Activated naive CD8-positive, alpha-beta T cell treated with anti-CD3 and anti-CD28 coated beads, Interleukin-2, amount 50 U/mL, for 24 hours (primary cell): ENCODE results near the gene RBBP8.

Experiments used
- ATAC-seq: fragments of 150-1000 bp; cut with Tn5 transposase; one replicate; pipeline ENCODE4 v1.10.0; 2021
- DNase-seq: peaks from one replicate; pipeline ENCODE4 v3.0.0; 2021
- H3K27ac Mint-ChIP-seq: one replicate; pipeline ENCODE4 v1.8.0; 2021; ENCODE audit warnings: mild to moderate bottlenecking, mixed read lengths
- H3K27me3 Mint-ChIP-seq: one replicate; pipeline ENCODE4 v1.8.0; 2021; ENCODE audit warnings: mixed read lengths
- H3K36me3 Mint-ChIP-seq: one replicate; pipeline ENCODE4 v1.8.0; 2021; ENCODE audit warnings: low read depth, mixed read lengths
- H3K4me1 Mint-ChIP-seq: one replicate; pipeline ENCODE4 v1.8.0; 2021; ENCODE audit warnings: mixed read lengths
- H3K4me3 Mint-ChIP-seq: one replicate; pipeline ENCODE4 v1.8.0; 2021; ENCODE audit warnings: mild to moderate bottlenecking, moderate library complexity, mixed read lengths
- H3K9me3 Mint-ChIP-seq: one replicate; pipeline ENCODE4 v1.8.0; 2021; ENCODE audit warnings: mixed read lengths

Gene RBBP8

GRCh38 chr18:22962004-22962403, 28.9 kb downstream of the RBBP8 start:
- no peak for ATAC-seq
- Mint-ChIP-seq H3K4me3 (no peak overlapping the region), H3K9me3 (no peaks in the 10 kb centered on the region), H3K36me3 (peaks cover 57% of the 10 kb centered on the region), H3K27me3 (no peaks in the 10 kb centered on the region), H3K27ac (no peak overlapping the region), H3K4me1 (peaks cover 7% of the 10 kb centered on the region)
- no peak for DNase-seq

GRCh38 chr18:22964116-22964515, 31.0 kb downstream of the RBBP8 start:
- Mint-ChIP-seq H3K9me3 (no peaks in the 10 kb centered on the region), H3K36me3 (peaks cover 49% of the 10 kb centered on the region), H3K4me3 (no peak overlapping the region), H3K27ac (peak overlapping the region; percentile 39), H3K4me1 (peaks cover 7% of the 10 kb centered on the region), H3K27me3 (no peaks in the 10 kb centered on the region)
- ATAC-seq (no peak), DNase-seq (no peak)

- Mint-ChIP-seq H3K36me3 (peaks cover 50% of the 10 kb centered on the region), H3K4me1 (peaks cover 7% of the 10 kb centered on the region), H3K27me3 (no peaks in the 10 kb centered on the region), H3K9me3 (no peaks in the 10 kb centered on the region), H3K27ac (no peak overlapping the region), H3K4me3 (no peak overlapping the region)
- peak; percentile 40 for ATAC-seq
- no peak for DNase-seq
Observed at GRCh38 chr18:22964722-22965121, 31.6 kb downstream of the RBBP8 start.

- Mint-ChIP-seq H3K27me3 (no peaks in the 10 kb centered on the region), H3K36me3 (peaks cover 39% of the 10 kb centered on the region), H3K27ac (no peak overlapping the region), H3K4me3 (no peak overlapping the region), H3K4me1 (peaks cover 8% of the 10 kb centered on the region), H3K9me3 (no peaks in the 10 kb centered on the region)
- DNase-seq: no peak
- ATAC-seq: no peak
Observed at GRCh38 chr18:22971038-22971437, 37.9 kb downstream of the RBBP8 start.

GRCh38 chr18:22974001-22974400, 40.9 kb downstream of the RBBP8 start:
- DNase-seq: no peak
- H3K27ac Mint-ChIP-seq: no peak overlapping the region
- no peak overlapping the region for H3K4me3 Mint-ChIP-seq
- ATAC-seq: no peak
- no peaks in the 10 kb centered on the region for H3K27me3 Mint-ChIP-seq
- peaks cover 43% of the 10 kb centered on the region for H3K36me3 Mint-ChIP-seq
- peaks cover 19% of the 10 kb centered on the region for H3K4me1 Mint-ChIP-seq
- no peaks in the 10 kb centered on the region for H3K9me3 Mint-ChIP-seq

GRCh38 chr18:22974707-22975106, 41.6 kb downstream of the RBBP8 start:
- no peaks in the 10 kb centered on the region for H3K27me3 Mint-ChIP-seq
- no peak overlapping the region for H3K27ac Mint-ChIP-seq
- no peak overlapping the region for H3K4me3 Mint-ChIP-seq
- ATAC-seq: no peak
- no peak for DNase-seq
- peaks cover 21% of the 10 kb centered on the region for H3K4me1 Mint-ChIP-seq
- no peaks in the 10 kb centered on the region for H3K9me3 Mint-ChIP-seq
- peaks cover 41% of the 10 kb centered on the region for H3K36me3 Mint-ChIP-seq

- peaks cover 21% of the 10 kb centered on the region for H3K4me1 Mint-ChIP-seq
- no peaks in the 10 kb centered on the region for H3K9me3 Mint-ChIP-seq
- no peak overlapping the region for H3K4me3 Mint-ChIP-seq
- H3K36me3 Mint-ChIP-seq: peaks cover 45% of the 10 kb centered on the region
- H3K27ac Mint-ChIP-seq: no peak overlapping the region
- H3K27me3 Mint-ChIP-seq: no peaks in the 10 kb centered on the region
- no peak for DNase-seq
- ATAC-seq: no peak
Observed at GRCh38 chr18:22975508-22975907, 42.4 kb downstream of the RBBP8 start.

- DNase-seq (no peak), ATAC-seq (no peak)
- peaks cover 50% of the 10 kb centered on the region for H3K36me3 Mint-ChIP-seq
- H3K4me3 Mint-ChIP-seq: peak overlapping the region; percentile 4
- peak overlapping the region; percentile 50 for H3K27ac Mint-ChIP-seq
- H3K4me1 Mint-ChIP-seq: peaks cover 15% of the 10 kb centered on the region
- no peaks in the 10 kb centered on the region for H3K27me3 Mint-ChIP-seq
- H3K9me3 Mint-ChIP-seq: no peaks in the 10 kb centered on the region
Observed at GRCh38 chr18:22977847-22978701, 44.9 kb downstream of the RBBP8 start.

- DNase-seq (no peak), ATAC-seq (no peak)
- Mint-ChIP-seq H3K4me1 (peaks cover 15% of the 10 kb centered on the region), H3K27me3 (no peaks in the 10 kb centered on the region), H3K27ac (no peak overlapping the region), H3K9me3 (no peaks in the 10 kb centered on the region), H3K36me3 (peaks cover 53% of the 10 kb centered on the region), H3K4me3 (no peak overlapping the region)
Observed at GRCh38 chr18:22980394-22980793, 47.3 kb downstream of the RBBP8 start.

GRCh38 chr18:22981274-22982133, 48.4 kb downstream of the RBBP8 start:
- no peaks in the 10 kb centered on the region for H3K9me3 Mint-ChIP-seq
- H3K27ac Mint-ChIP-seq: no peak overlapping the region
- ATAC-seq (no peak), DNase-seq (no peak)
- H3K4me3 Mint-ChIP-seq: no peak overlapping the region
- H3K36me3 Mint-ChIP-seq: peaks cover 49% of the 10 kb centered on the region
- H3K27me3 Mint-ChIP-seq: no peaks in the 10 kb centered on the region
- H3K4me1 Mint-ChIP-seq: peaks cover 13% of the 10 kb centered on the region

- H3K27me3 Mint-ChIP-seq: no peaks in the 10 kb centered on the region
- peaks cover 43% of the 10 kb centered on the region for H3K36me3 Mint-ChIP-seq
- H3K4me3 Mint-ChIP-seq: no peak overlapping the region
- H3K27ac Mint-ChIP-seq: no peak overlapping the region
- no peaks in the 10 kb centered on the region for H3K9me3 Mint-ChIP-seq
- no peak for ATAC-seq
- peaks cover 8% of the 10 kb centered on the region for H3K4me1 Mint-ChIP-seq
- no peak for DNase-seq
Observed at GRCh38 chr18:22983175-22983574, 50.0 kb downstream of the RBBP8 start.

- Mint-ChIP-seq H3K27me3 (no peaks in the 10 kb centered on the region), H3K27ac (no peak overlapping the region), H3K9me3 (no peaks in the 10 kb centered on the region), H3K36me3 (peaks cover 41% of the 10 kb centered on the region), H3K4me3 (no peak overlapping the region), H3K4me1 (no peaks in the 10 kb centered on the region)
- ATAC-seq (no peak), DNase-seq (no peak)
Observed at GRCh38 chr18:22985250-22985649, 52.1 kb downstream of the RBBP8 start.

- Mint-ChIP-seq H3K27ac (no peak overlapping the region), H3K4me1 (no peaks in the 10 kb centered on the region), H3K36me3 (peaks cover 41% of the 10 kb centered on the region), H3K4me3 (no peak overlapping the region), H3K9me3 (no peaks in the 10 kb centered on the region), H3K27me3 (no peaks in the 10 kb centered on the region)
- DNase-seq: no peak
- ATAC-seq: no peak
Observed at GRCh38 chr18:22987547-22988189, 54.5 kb downstream of the RBBP8 start.

GRCh38 chr18:22988208-22988607, 55.1 kb downstream of the RBBP8 start:
- ATAC-seq: no peak

More at GRCh38 chr18:22988208-22988607, 55.1 kb downstream of the RBBP8 start:
- peaks cover 43% of the 10 kb centered on the region for H3K36me3 Mint-ChIP-seq
- H3K4me1 Mint-ChIP-seq: no peaks in the 10 kb centered on the region
- no peak overlapping the region for H3K4me3 Mint-ChIP-seq
- no peaks in the 10 kb centered on the region for H3K27me3 Mint-ChIP-seq
- H3K27ac Mint-ChIP-seq: no peak overlapping the region
- DNase-seq: no peak
- H3K9me3 Mint-ChIP-seq: no peaks in the 10 kb centered on the region
